ENCODE data around the gene LMBR1L. TPM values are rescaled to one million over a fixed set of nuclear protein-coding genes. Genes with fewer than 3 reads are reported as not detected.

Gene LMBR1L
- total and polyA plus RNA-seq, 2 of the 8 experiments (the other 6 are each of a cell fraction or from before 2014, with no cell fraction given), result 36.6 to 49.6 TPM

- Histone ChIP-seq H2AK5ac (ENCODE audit: low read depth, low read length) (no peak overlapping the region), H3K9me3 (ENCODE audit: insufficient read depth in 2 of 2, low read depth in 1 of 2, low read length in 1 of 2) (no peaks in the 10 kb centered on the region), H3K4me1 (replicated peaks in 1 of 4; ENCODE audit: control insufficient read depth in 3 of 4, insufficient read depth in 4 of 4, low read length in 3 of 4) (no peaks in the 10 kb centered on the region), H2BK120ac (replicated peaks; ENCODE audit: low read depth, low read length) (no peak overlapping the region), H3K36me3 (ENCODE audit: control insufficient read depth in 2 of 4, insufficient read depth in 4 of 4, low read length in 3 of 4) (no peaks in the 10 kb centered on the region), H2BK12ac (ENCODE audit: low read depth, low read length) (no peak overlapping the region), H2AFZ (ENCODE audit: low read length) (no peak overlapping the region), H4K8ac (ENCODE audit: extremely low read depth, insufficient read depth, low read length) (no peak overlapping the region), H3K18ac (ENCODE audit: extremely low read depth, low read length) (no peak overlapping the region), H4K91ac (replicated peaks; ENCODE audit: insufficient read length, low read length) (no peak overlapping the region), H2BK15ac (ENCODE audit: low read length) (no peak overlapping the region), H3K4ac (replicated peaks; ENCODE audit: insufficient read length, low read depth, low read length) (no peak overlapping the region), H2BK20ac (ENCODE audit: low read length) (no peak overlapping the region), H4K5ac (ENCODE audit: insufficient read length, low read depth, low read length) (no peak overlapping the region), H3K4me2 (ENCODE audit: insufficient read depth in 1 of 2, low read depth in 2 of 2, low read length in 2 of 2) (no peak overlapping the region), H3K79me2 (ENCODE audit: control insufficient read depth in 1 of 2, insufficient read depth in 2 of 2, low read length in 2 of 2) (no peaks in the 10 kb centered on the region), H3K27ac (ENCODE audit: low read depth, low read length) (no peak overlapping the region), H3K23me2 (ENCODE audit: low read depth, low read length) (no peaks in the 10 kb centered on the region), H4K20me1 (replicated peaks in 1 of 2; ENCODE audit: control insufficient read depth in 1 of 2, insufficient read depth in 2 of 2, low read length in 2 of 2) (no peaks in the 10 kb centered on the region), H3K14ac (ENCODE audit: insufficient read length) (no peak overlapping the region), H2BK5ac (ENCODE audit: low read depth, low read length) (no peak overlapping the region), H3K79me1 (ENCODE audit: low read depth, low read length) (no peaks in the 10 kb centered on the region), H3K23ac (ENCODE audit: insufficient read length) (no peak overlapping the region), H3K27me3 (replicated peaks in 1 of 4; ENCODE audit: control insufficient read depth in 3 of 4, extremely low read depth in 1 of 4, insufficient read depth in 3 of 4, low read length in 3 of 4) (no peaks in the 10 kb centered on the region), H3K9ac (replicated peaks in 1 of 4; ENCODE audit: extremely low read depth in 1 of 4, low read depth in 3 of 4, low read length in 3 of 4) (no peak overlapping the region), H3K56ac (replicated peaks; ENCODE audit: insufficient read length, low read depth, low read length) (no peak overlapping the region), H3K4me3 (ENCODE audit: extremely low read depth in 1 of 4, insufficient read depth in 2 of 4, low read depth in 3 of 4, low read length in 4 of 4) (no peak overlapping the region)
- FAIRE-seq (no peak), DNase-seq (ENCODE audit: low read depth in 1 of 2, low spot score in 2 of 2) (no peak)
- POLR2A ChIA-PET (ENCODE audit: partially characterized antibody), result interaction anchor here (0.6 to 0.7 kb wide), 2 partner anchors 10 to 28 kb away, joined by 3 read pairs; no protein-coding TSS in a partner anchor
- TF ChIP-seq CREB1 (IDR thresholded peaks at IDR 0.05) (no peak), CHD2 (IDR thresholded peaks at IDR 0.05; ENCODE audit: low read length) (no peak)
- 67% methylated on average over 3 of the region's 3 CpGs; no CpG with 5 or more reads in 1 of the 2 experiments for WGBS, 2 experiments (ENCODE audit: extremely low coverage in 1 of 2, insufficient coverage in 1 of 2, insufficient read length in 1 of 2, insufficient replicate concordance in 2 of 2, low coverage in 1 of 2, low lambda C conversion rate in 2 of 2, missing lambda C conversion rate in 1 of 2)
- CTCF ChIA-PET (ENCODE audit: partially characterized antibody), result interaction anchor here (1.2 to 1.4 kb wide), 2 partner anchors 9 to 24 kb away, joined by 3 to 5 read pairs; no protein-coding TSS in a partner anchor
Observed at GRCh38 chr12:49154221-49154620, 43.6 kb upstream of the LMBR1L start.

Data from H1 (cell line).